ENCODE results near the gene NBPF1.
A peak's percentile ranks its signal among the peaks of the same experiment; 100 is the strongest.
"Not testable (repeated sequence)": the region's sequence is repeated elsewhere in the genome, so short reads cannot be mapped to it uniquely, and the experiment has no call there.

Gene NBPF1

DNA sequence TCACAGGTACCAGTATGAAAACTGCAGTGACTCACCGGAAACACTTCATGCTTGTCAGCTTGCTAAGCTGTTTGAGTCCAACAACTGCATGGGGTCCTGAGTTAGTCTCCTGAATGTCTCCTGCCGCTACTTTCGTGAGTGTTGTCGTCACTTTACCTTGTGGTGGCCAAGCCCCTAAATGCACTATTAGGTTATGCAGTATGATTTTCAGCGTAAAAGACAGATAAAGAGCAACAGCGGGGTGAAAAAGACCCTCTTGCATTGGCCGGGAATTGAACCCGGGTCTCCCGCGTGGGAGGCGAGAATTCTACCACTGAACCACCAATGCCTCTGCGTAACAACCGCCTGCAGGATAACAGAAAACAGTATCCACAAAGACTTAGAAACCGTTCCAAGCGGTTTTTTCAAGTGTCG, 67.7 kb downstream of the NBPF1 start:
- DNase-seq (ENCODE audit: low spot score): peak; percentile 7

DNA sequence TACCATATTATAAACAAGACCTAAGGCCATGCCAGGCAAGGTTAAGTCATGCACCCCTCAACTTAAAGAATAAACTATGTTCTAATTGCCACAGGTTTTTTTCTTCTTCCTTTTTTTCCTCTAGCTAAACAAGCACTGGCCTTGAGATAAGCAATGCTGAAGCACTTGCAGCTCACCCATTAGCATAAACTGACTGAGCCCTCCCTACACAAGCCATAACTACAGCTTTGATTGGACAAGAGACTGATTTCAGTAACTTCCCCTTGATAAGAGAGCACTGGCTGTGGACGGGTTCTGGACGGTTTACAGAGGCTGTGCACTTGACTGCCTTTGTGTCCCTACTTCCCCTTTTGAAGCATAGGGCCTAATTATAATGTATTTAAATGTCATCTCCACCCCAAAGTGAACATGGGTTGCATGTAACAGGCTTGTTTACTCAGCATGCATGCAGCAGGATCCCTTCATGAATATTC, 72.9 kb downstream of the NBPF1 start:
- DNase-seq (ENCODE audit: low spot score): not testable (repeated sequence)

DNA sequence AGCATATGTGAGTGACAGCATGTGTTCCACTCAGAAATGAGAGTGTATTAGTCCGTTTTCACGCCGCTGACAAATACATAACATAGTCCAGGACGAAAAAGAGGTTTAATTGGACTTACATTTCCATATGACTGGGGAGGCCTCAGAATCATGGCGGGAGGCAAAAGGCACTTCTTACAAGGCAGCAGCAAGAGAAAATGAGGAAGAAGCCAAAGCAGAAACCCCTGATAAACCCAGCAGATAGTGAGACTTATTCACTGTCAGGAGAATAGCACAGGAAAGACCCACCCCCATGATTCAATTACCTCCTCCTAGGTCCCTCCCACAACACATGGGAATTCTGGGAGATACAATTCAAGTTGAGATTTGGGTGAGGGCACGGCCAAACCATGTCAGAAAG, 75.8 kb downstream of the NBPF1 start:
- not testable (repeated sequence) for DNase-seq (ENCODE audit: low spot score)

DNA sequence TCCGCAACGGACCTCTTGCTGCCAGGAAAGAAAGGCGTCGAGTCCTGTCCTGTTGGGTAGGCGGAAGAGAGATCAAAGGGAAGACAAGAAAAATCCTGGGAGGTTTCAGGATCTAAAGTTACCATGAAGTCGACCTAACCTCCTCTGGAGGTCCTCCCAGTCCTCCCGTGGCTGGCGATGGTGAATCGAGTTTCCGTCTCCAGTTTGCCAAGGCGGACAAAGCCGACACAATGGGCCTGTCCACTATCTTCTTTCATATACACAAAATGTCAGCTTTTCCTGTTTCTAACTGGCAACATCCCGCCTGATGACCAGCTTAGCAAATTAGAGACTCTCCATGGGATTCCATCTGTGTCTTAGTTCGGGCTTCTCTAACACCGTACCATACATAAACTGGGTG, 76.6 kb downstream of the NBPF1 start:
- DNase-seq (ENCODE audit: low spot score): not testable (repeated sequence)

DNA sequence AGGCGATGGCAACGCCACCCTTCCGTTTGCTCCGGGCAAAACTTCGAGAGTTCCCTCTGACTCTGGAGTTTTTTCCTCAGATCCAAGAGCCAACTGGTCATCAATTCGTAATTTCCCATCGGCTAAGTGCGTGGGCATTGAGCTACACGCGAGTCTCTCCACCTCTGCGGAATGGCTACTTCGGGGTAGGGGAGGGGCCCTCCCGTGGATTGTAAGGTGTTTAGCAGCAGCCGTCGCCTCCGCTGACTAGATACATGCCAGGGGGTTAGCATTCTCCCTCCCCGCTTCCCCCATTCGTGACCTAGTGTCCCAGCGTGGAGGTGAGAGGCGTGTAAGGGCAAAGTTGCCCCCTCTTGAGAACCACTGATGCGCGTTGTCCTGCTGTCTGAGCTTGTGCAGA, 77.5 kb downstream of the NBPF1 start:
- DNase-seq (ENCODE audit: low spot score): not testable (repeated sequence)

DNA sequence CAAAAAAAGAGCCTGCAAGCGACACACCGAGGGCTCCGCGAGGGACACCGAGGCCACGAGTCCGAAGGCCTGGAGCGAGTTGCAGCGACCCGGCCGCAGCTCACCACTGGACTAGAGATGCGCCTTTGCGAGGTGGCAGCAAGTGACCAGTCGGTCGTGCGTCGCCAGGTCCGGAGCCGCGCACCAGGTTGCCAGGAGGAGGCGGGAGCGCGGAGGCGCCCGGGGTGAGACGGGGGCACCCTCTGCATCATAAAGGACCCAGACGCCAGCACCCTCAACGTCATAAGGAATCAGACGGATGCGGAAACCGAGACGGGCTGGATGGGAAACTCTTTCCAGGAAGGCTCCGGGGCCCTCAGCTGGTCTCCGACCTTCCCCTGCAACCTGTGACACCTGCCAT, 77.9 kb downstream of the NBPF1 start:
- not testable (repeated sequence) for DNase-seq (ENCODE audit: low spot score)

DNA sequence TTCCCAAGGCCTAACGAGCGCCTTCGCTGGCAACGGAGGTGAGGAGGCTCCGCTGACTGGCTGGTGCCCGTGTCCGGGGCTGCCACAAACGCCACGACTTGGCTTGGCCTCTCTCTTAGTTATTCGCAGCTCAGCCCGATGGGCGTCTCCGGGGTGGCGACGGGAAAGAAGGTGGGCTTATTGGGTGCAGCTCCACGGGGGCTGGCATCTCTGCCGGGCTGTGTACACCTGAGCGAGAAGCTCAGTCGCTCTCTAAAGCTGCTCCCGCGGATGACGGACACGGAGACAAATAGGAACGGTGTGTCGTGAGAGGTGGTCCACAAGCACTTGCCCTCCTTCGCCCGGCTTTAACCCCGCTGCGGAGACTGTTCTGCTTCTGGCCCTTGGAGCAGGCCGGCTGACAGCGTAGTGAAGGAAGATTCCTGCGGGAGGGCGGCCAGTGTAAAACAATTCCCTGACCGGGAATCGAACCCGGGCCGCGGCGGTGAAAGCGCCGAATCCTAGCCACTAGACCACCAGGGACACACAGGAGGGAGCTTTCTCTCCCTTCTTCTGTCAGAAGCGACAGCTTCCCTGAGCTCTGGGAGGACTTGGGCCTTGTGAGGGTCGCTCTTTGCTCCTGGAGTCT, 78.4 kb downstream of the NBPF1 start:
- DNase-seq (ENCODE audit: low spot score): not testable (repeated sequence)

DNA sequence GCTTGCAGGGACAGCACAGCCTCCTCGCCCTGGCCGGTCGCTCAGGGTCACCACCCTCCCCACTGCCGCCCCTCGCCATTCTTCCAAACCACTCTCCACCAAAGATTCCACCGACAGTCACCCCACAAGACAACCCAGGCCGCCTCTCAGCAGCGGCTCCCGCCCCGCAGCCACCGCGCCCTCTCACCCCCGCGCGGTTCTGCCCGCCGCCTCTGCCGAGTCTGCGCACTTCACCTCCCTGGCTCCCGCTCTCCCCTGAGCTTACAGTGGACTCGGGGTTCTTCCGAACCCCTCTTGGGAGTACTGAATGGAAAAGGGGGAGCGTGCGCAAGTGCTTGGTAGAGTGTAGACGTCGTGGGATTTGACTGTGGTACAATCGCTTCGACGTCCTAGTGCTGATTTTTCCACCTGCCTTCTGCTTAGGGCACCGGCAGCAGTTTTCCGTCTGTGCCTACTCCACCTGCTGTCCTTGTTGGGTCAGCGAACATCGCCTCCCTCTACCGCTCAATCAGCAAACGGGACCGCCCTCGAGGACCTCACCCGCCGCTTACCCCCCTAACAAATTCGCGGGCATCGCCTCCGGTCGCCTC, 79.0 kb downstream of the NBPF1 start:
- not testable (repeated sequence) for DNase-seq (ENCODE audit: low spot score)

DNA sequence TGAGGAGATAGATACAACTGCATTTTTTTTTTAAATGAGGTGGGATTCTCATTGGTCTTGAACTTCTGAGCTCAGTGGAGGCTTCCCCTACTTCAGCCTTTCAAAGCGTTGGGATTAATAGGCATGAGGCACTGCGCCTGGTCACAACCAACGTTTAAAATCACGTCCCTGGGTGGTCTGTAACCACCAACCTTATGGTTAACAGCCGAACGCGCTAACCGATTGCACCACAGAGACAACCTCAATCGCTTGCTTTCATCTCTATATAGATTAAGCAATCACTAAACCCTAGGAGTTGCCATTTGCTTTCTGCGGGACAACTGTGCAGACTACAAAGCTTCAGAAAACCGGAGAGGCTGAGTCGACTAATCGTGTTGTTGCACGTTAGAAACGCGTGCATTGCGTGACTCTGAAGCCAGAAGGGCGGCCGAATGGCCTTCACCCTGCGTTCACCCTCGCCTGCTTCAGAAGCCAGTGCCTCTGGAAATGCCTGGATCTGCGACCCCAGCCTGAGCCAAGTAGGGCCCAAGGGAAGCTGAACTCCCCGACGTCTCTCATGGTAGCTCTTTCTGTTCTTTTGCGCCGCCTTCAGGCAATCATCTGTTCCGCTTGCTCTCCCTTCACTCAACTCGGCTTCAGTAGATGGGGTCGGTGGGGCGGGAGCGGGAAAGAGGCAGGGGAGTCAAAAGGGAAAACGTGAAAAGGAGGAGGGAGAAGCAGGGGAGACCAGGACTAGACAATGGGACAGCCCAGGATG, 81.0 kb downstream of the NBPF1 start:
- not testable (repeated sequence) for DNase-seq (ENCODE audit: low spot score)

DNA sequence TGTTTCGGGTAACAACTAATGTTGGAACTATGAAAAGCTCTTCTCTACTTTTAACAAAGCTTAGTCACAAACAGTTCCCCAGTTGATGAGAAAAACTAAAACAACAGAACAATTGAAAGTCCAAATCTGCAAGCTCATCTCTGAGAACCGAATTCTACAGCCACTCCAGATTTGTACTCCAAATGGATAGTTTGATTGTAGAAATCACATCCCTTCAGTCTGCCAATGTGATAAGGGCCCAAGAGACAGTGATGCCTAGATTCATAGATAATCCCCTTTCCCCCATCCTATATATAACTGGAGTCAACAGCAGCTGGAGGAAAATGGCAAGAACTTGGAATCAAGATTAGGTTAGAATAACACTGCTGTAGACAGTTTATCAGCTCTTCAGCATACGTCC, 85.0 kb downstream of the NBPF1 start:
- not testable (repeated sequence) for DNase-seq (ENCODE audit: low spot score)

DNA sequence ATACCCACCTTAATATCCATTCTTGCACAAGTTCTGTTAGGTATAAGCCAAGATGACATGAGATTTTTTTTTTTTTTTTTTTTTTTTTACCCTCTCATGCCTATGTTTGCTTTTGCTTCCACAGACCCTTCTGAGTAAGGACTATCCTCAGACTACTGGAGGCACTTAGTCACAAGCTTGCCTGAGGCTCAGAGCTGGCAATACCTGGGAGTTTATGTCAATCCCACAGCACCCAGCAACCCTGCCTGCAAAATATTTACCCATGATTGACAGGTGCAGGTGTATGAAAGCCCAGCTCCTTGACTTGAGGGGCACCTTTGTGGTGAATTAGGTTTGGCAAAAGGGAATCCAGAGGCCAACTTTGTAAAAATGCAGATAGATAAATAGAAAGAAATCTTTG, 87.6 kb downstream of the NBPF1 start:
- not testable (repeated sequence) for DNase-seq (ENCODE audit: low spot score)

DNA sequence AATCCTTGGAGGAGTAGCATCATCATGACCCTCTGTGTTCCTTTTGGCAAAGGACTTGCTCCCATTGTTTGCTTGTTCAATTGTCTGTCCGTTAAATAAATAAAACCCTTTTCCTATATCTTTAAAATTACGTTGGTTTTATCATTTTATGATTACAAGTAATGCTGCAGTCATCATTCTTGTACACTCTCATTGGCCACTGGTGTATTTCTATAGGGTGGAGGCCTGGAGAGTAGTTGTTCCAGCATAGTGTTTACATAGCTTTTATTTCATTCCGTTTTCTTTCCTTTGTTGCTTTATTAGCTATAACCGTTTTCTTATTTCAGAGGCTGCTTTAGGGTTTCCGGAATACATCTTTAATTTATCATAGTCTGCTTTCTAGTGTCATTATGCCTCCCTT, 91.7 kb downstream of the NBPF1 start:
- DNase-seq (ENCODE audit: low spot score): not testable (repeated sequence)

DNA sequence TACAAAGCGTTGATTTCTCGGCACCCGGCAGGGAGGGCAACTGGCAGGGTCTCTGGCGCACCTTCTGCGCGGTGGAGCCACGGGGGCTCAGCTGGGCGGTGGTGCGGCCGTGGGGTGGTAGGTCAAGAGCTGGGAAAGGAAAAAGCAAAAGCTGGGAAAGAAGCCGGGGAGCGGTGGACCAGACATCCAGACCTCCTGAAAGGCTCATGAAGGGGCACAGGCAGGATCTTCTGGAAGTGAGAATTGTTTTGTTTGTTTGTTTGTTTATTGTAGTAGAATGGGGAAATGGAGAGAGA, 92.1 kb downstream of the NBPF1 start:
- no peak for DNase-seq (ENCODE audit: low spot score)

DNA sequence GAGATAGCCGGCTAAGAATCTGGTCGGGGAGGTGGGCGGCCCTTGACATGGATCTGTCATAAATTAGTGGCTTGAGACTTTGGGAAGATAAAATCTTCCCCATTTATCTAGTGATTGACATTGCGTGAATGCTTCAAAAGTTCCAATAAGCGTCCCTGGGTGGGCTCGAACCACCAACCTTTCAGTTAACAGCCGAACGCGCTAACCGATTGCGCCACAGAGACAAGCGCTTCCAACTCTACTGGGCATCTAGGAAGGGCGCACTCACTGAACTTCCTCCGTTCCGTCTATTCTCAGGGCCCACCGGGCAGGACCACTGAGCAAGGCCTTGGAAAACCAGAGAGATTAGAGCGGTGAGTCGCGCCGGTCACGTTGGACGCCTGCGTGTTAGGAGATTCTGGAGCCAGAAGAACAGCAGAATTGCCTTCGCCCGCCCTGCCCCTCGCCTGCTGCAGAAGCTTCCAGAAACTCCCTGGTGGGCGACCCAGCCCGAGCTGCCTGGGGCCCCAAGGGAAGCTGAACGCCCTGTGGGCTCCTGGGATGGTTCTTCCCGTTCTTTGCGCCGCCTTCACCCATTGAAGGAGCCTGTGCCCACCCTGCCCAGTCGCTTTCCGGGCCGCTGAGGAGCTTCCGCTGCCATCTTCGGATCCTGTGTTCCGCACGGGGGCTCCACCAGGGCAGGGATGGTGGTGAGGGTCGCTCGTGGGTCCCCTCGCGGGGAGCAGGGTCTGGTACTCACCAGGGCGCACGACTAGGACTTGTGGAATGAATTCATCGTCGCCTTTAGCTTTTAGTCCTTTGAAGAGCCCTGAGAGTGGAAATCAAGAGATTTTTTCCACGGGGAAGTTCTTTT, 92.7 kb downstream of the NBPF1 start:
- not testable (repeated sequence) for DNase-seq (ENCODE audit: low spot score)

DNA sequence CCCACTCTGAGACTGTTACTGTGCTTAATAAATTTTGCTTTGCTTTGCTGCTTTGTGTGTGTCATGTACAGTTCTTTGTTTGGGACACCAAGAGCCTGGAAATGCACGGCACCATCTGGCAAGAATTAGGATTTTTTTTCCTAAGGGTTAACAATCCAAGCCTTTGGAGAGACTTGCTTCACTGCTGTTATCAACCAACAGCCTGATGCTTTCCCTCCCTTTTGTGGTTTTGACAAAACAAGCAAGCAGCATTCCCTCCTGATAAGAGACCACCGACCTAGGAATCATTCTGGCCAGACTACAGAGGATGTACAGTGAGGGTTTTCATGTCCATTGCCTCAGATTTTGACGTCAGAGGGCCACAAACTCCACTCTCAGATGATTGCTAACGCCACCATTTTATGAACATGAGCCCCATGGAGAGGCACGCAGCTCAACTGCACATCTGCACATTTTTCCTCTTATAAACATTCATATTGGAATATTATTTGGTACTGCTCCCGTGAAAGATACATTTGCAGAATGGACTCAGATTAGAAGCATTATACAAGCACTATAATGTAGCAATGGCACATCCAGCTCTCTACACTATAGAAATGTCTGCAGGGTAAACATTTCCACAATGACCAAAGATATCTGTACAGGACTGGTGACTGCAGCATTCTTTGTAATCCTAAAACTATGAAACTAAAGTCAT, 94.0 kb downstream of the NBPF1 start:
- not testable (repeated sequence) for DNase-seq (ENCODE audit: low spot score)

DNA sequence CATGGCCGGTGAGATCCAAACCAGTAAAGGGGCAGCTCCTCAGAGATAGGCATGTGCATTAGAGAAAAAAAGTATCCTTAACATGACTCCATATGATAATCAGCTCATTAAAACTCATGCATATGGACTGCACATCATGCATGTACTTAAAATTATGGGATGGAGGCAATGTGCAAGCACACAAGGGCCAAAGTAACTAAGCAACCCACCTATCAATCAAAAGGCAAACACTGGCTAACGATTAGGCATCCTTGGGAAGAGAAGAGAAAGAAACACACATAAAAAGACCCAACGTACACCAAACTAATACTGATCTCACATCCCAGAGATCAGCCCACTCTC, 94.5 kb downstream of the NBPF1 start:
- not testable (repeated sequence) for DNase-seq (ENCODE audit: low spot score)

DNA sequence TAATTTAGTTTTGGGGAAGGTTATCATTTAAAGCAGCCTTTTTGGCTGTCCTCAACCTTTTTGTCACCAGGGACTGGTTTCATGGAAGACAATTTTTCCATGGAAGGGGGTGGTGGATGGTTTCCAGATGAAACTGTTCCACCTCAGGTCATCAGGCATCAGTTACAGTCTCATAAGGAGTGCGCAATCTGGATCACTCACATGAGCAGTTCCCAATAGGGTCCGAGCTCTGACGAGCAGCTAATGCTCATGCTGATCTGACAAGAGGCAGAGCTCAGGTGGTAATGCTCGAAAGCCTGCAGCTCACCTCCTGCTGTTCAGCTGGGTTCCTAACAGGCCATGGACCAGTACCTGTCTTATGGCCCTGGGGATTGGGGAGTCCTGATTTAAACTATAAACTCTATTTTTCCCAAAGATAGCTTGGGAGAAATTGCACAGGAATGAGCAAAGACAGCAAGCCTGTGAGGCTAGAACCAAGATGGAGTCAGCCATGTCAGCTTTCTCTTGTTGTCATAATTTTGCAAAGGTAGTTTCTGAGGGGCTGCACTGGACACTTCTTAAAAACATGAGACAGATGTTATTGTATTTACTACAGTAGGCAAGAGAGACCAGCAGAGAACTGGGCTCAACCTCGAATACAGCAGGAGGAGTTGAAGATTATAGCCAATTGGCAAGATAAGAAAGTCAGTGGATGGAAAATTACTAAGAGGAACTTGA, 96.5 kb downstream of the NBPF1 start:
- not testable (repeated sequence) for DNase-seq (ENCODE audit: low spot score)

DNA sequence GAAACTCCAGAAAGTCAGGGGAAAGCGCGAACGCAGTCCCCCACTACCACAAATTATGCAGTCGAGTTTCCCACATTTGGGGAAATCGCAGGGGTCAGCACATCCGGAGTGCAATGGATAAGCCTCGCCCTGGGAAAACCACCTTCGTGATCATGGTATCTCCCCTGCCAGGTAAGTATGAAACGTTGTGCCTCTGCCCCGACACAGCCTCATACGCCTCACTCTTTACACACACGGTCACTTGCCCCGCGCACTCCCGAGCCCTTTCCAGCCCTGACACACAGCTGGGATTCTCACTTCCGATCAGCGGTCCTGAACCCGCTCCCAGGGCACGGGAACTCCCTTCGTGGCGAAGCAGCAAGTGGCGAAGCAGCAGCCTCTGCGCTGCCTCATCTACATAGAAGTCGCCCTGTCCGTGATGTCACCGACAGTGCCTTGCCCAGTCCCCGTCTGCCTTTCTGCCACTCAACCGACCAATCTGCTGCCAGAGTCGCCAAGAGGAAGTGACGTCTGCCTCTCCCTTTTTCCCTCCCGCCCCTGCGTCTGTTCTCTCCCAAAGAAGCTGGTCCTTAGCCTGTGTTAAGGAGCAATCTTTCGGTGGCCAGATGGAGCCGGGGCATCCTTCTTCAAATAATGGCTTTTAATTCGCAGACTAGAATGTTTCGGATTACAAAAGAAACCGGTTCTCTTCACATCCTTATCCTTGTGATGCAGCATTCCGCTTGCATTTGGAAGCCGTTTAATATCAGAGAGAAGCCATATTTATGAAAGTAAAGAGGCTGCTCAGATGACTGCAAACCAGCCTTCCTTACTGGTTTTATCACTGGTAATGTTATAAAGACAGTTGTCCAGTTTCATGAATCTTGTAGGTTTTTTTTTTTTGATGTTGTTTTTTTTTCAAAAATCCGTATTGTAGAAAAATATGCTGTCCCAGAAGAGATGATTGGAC, 99.0 kb downstream of the NBPF1 start, which contains the start of gene RNU1-1:
RNU1-1 (minus strand) TSS at position 179 of the 949 bp plus-strand sequence.
- DNase-seq (ENCODE audit: low spot score): not testable (repeated sequence)

DNA sequence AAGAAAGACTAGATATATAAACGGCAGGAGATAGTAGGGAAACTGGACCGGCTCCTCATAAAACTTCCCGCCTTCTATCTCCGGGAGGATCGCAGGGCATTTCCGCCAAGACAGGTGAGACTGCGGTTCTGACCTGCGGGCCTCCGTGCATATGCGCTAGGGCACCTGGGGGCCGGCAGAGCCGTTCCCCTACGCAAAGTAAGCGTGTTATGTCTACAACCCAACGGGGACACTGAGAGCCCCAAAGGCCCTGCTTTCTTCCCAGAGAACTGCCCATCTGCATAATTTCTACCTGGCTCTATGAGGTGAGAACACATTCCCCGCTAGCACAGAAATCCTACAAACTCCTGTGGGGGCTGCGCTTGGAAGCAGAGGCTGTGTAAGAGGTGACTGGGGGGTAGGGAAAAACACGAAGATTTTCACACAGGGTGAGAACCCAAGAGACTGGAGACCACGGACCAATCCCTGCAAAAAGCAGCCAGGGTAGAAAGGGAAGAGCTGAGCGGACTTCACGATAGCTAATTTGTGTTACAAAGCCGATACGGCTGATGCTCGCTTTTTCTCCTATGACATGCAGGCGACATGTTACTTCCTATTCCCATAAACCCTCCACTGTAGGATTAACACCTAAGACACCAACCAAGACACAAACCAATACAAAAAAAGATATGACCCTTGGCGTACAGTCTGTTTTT, 99.8 kb downstream of the NBPF1 start:
- peak; percentile 79 for DNase-seq (ENCODE audit: low spot score)

Data from AG08395 (cell line).